NCI-H226 (cell line): ENCODE results near the gene HMGCS1.
A peak's percentile ranks its signal among the peaks of the same experiment; 100 is the strongest.
"Not testable (repeated sequence)": the region's sequence is repeated elsewhere in the genome, so short reads cannot be mapped to it uniquely, and the experiment has no call there.

ENCODE experiments used
- DNase-seq: peaks from one replicate; pipeline ENCODE4 v3.0.0-alpha.2; 2015

The HMGCS1 gene

DNA sequence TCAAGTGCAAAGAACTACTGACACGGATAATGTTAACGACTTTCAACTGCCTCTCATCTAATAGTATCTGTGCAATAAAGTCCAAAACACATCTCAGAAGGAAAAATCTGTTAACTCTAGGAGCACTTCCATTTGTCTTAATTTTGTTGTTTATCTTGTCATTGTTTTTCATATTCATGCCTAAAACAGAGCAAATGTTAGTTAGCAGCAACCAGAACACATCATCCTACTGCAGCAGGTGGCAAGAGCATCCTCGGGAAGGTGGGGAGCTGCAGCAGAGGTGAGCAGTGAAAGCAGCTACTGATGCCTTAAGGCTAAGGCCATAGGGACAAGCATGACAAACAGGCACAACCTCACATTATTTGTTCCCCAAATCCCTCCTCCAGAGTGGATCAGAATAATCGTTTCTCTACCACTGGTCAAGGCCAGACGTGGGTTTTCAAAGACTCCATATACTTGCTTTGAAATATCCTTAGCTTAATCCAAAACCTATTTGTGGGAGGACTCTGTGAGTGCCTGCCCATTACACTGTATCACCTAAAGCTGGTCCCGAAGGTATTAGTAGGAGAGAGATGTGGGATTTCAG, 1.0 kb downstream of the HMGCS1 start:
- no peak for DNase-seq

GRCh38 chr5:43309637-43310036, 3.6 kb downstream of the HMGCS1 start:
- DNase-seq: no peak

DNA sequence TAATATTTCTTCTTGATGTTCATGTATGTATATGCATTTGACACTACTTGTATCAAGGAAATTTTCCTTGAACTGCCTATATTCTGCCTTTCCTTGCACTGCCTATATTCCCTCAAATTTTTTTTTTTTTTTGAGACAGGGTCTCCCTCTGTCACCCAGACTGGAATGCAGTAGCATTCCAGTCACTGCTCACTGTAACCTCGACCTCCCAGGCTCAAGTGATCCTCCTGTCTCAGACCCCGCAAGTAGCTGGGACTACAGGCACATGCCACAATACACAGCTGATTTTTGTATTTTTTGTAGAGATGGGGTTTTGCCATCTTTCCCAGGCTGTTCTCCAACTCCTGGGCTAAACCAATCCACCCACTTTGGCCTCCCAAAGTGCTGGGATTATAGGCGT, 4.1 kb downstream of the HMGCS1 start:
- DNase-seq: no peak

DNA sequence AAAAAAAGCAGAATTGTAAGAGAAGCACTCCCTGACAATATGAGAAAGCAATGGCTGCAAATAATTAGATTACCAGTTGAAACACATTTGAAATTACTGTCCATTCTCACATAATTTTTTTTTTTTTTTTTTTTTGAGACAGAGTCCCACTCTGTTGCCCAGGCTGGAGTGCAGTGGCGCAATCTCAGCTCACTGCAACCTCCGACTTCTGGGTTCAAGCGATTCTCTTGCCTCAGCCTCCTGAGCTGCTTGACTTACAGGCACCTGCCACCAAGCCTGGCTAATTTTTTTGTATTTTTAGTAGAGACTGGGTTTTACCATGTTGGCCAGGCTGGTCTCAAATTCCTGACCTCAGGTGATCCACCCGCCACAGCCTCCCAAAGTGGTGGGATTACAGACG, 6.3 kb downstream of the HMGCS1 start:
- DNase-seq: not testable (repeated sequence)

DNA sequence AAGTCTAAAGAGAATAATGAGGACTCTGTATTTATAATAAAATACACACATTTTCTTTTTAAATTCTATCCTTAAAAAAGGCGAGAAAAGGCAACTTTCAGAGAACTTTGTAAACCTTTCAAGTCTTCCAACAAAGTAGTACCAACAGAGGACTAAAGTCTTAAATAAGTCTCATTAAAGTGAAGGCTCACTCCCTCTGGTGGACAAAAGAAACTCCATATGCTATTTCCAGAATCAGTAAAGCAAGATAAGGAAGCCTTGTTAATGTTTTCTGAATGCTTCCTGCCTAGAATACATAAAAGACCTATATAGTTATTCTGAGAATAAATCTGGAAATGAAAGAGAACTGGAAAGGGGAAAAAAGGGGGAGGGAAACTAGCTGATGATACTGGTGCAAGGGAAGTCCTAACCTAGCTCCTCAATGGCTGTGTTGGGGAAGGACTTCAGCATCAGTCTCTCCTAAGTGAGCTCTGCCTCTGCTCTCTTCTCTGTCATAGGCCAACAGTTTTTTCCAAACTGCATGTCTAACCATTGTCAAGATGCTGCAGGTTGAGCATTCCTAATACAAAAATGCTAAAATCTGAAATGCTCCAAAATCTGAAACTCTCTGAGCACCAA, 7.2 kb downstream of the HMGCS1 start:
- DNase-seq: peak; percentile 32

DNA sequence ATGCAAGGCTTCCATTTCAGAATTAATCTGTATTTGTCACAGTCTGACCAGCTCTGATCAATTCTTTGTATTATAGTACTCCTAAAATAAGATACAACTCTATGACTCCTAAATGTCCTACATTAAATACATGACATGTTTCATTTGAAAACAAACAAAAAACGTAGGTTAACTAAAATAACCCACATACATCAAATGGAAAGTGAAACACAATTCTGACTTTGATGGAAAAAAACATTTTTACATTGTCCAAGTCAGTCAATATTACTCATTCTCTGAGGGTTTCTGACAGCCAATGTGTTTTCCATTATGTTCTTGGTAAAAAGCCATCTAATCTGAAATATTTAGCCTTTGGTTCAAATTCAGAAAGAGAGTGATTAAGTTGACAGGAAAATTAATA, 8.7 kb downstream of the HMGCS1 start:
- no peak for DNase-seq

DNA sequence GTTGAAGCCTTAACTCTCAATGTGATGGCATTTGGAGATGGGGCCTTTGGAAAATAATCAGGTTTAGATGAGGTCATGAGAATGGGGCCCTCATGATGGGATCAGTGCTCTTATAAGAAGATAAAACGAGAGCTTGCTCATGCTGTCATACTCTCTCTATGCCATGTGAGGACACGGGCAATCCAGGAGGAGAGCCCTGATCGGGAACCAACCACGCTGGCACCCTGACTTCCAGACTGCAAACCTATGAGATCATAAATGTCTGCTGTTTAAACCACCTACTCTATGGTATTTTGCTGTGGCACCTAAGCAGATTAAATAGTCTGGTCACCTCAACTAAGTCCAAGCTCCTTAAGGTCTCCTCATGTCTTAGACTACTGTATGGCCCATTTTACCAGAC, 10.0 kb downstream of the HMGCS1 start:
- DNase-seq: no peak

DNA sequence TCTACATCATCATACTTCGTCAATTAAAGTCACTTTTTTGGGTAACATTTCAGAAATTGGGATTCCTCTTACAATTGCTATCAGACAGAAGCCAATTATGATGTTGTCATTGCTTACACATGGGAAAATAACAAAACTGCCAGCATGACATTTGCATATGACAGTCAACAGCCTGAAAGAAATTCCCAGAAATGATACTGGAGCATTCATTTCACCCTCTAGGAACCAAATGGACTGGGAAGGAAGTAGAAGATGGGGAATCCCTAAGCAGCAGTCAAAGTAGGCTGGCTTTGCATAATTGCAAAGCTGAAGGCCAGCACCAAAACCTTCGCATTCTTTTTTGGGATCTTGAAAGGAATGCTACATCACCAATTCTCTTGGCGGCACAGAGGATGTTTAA, 10.7 kb downstream of the HMGCS1 start:
- no peak for DNase-seq

- DNase-seq: no peak
These were observed 11.5 kb downstream of the HMGCS1 start for GRCh38 chr5:43301653-43302091.

DNA sequence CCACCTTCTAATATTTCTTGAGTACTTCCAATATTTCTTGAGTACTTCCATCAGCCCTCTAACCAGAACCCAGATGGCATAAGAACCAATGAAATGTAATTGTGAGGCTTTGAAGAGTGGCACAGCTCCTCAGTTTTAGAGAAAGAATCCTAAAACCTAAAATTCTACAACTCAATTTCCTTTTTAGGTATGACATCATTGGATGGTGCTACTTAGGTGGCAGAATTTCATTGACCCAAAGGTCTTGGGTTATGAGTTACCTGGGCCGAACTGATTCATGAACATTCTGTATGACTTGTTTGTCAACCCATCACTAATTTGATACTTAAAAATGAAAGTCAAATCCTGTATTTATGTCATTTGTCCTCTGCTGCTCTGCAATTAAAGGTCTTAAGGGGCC, 13.1 kb downstream of the HMGCS1 start:
- DNase-seq: no peak

- no peak for DNase-seq
These were observed 14.8 kb downstream of the HMGCS1 start for GRCh38 chr5:43298443-43298842.

DNA sequence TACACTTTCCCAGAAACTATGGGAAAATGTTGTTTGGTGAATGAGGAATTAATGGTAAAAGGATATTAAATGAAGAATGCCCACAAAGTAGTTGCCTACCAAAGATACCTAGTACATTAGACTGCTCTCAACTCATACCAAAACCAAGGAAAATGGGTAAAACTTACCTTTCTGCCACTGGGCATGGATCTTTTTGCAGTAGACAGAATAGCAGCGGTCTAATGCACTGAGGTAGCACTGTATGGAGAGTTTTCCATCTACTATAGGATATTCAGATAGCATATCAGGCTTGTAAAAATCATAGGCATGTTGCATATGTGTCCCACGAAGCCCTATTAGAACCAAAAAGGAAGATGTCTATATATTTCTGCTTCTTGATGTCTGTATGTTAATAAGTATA, 16.4 kb downstream of the HMGCS1 start:
- no peak for DNase-seq

DNA sequence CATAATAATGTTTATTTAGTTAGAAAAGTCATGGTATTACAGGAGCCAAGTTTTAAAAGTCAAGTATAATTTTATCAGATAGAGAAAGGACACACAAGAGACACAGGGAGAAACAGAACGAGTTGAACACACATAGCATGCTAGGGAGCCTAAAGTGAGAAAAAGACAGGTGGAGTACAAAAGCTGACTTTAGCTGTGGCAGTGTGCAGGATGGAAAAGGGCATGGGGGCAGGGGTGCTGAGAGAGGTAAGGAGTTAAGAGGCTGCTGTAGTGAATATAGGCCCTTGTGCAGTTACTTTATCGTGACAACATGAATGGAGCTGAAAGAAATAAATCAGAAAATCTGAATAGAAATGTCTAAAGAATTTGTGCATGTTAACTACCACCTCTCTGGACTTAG, 18.0 kb downstream of the HMGCS1 start:
- no peak for DNase-seq

- peak; percentile 65 for DNase-seq
These were observed 19.0 kb downstream of the HMGCS1 start for GRCh38 chr5:43294226-43294625.

- no peak for DNase-seq
These were observed 22.5 kb downstream of the HMGCS1 start for GRCh38 chr5:43290726-43291125.

GRCh38 chr5:43288269-43288831, 24.9 kb downstream of the HMGCS1 start:
- DNase-seq: no peak

- DNase-seq: no peak
These were observed 25.7 kb downstream of the HMGCS1 start for GRCh38 chr5:43287493-43287892.

DNA sequence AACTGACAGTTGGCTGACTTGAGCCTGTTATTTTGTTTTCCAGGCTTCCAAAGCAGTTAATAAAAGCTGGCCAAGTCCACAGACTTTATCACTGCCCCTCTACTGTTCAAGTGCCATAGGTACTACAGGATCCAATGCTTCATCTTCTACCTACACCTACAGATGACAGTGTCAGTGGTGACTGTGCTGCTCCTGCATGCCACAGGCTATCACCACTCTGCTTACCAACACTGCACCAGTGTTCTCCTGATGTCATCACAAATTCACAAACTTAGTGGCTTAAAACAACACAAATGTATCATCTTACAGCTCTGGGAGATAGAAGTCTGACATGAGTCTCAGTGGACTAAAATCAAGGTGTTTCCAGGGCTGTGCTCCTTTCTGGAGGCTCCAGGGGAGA, 26.6 kb downstream of the HMGCS1 start:
- no peak for DNase-seq

- peak; percentile 91 for DNase-seq
These were observed 31.2 kb downstream of the HMGCS1 start for GRCh38 chr5:43281840-43282658.

DNA sequence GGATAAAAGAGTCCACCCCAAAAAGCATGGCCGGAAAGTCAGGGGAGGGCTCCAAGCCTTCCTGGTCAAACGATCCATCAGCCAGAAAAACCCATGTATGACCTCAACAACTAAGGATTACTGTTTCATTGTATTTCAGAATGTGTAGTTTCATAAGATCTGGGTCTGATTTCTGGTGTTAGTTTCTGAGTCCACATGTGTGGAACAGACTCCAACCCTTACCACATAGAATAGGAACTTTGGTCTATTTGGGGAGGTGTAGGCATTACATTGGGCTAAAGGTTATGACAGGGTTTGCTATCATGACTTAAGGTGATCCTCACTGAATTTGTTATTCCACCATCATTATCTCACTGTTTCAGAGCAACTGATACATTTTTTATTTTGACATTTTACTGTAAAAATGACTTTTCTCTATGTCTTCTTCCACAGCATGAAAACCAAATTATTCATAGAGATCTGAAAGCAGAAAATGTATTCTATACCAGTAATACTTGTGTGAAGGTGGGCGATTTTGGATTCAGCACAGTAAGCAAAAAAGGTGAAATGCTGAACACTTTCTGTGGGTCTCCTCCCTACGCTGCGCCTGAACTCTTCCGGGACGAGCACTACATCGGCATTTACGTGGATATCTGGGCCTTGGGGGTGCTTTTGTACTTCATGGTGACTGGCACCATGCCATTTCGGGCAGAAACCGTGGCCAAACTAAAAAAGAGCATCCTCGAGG, 33.5 kb downstream of the HMGCS1 start:
- no peak for DNase-seq

- no peak for DNase-seq
These were observed 37.8 kb downstream of the HMGCS1 start for GRCh38 chr5:43275391-43275790.

GRCh38 chr5:43274435-43275114, 38.6 kb downstream of the HMGCS1 start:
- DNase-seq: no peak

GRCh38 chr5:43273552-43273951, 39.7 kb downstream of the HMGCS1 start:
- DNase-seq: no peak
